HCT116 (cell line): ENCODE data around the gene APEX2. TPM values are rescaled to one million over a fixed set of nuclear protein-coding genes. Genes with fewer than 3 reads are reported as not detected.

ENCODE experiments used
- ATAC-seq: fragments of 200-7000 bp; cut with Tn5 transposase; 2 replicates; pipeline ENCODE4 v1.9.1; 2020; ENCODE audit warnings: mild to moderate bottlenecking, moderate library complexity
- BruUV-seq: library from RNA; stranded (reverse); fragments of 400-500 nt; replicated peaks from 2 replicates; lab custom pipeline; 2021; lab: Mats Ljungman, UMichigan
- CTCF ChIA-PET: fragments of 300-600 bp; sonication (Branson Sonifier 250); formaldehyde crosslinking; loops from one replicate; lab custom pipeline; 2021; ENCODE audit warnings: antibody characterized with exemption; lab: Charles Lee
- POLR2A ChIA-PET: fragments of 300-600, 350-600 bp; sonication (Branson Sonifier 250); formaldehyde crosslinking; loops from one replicate; lab custom pipeline; 2021; ENCODE audit warnings: antibody characterized with exemption; lab: Charles Lee
- RAD21 ChIA-PET, 2 experiments: fragments of 300-600 bp; sonication (Branson Sonifier 250); formaldehyde crosslinking; loops; one replicate each; lab custom pipeline; 2023; ENCODE audit warnings: low total read pairs in 2 of 2; ENCODE audit not compliant: uncharacterized antibody in 2 of 2, unreplicated experiment in 2 of 2, low non-redundant PET in 1 of 2; lab: Charles Lee
- DNase-seq: peaks from one replicate; pipeline ENCODE4 v3.0.0-alpha.2; 2010; ENCODE audit warnings: low read depth, low spot score
- H2AFZ ChIP-seq: fragments of 200-600 bp; shearing (Covaris generic), sonication (generic); 2 replicates; pipeline ENCODE4 v1.6.1; 2017; ENCODE audit warnings: low read depth, mixed run types, mixed read lengths, antibody characterized with exemption, low read length; ENCODE audit not compliant: poor library complexity, severe bottlenecking
- H3K27ac ChIP-seq: 2 replicates; pipeline ENCODE4 v1.5.1; 2012; ENCODE audit warnings: low read depth, low read length
- H3K27me3 ChIP-seq: fragments of 200-600 bp; sonication (generic); 2 replicates; pipeline ENCODE4 v1.6.1; 2016; ENCODE audit warnings: mixed run types, low read length, mixed read lengths; ENCODE audit not compliant: insufficient read depth
- H3K36me3 ChIP-seq, 2 experiments: fragments of 200-500 bp in 1 of 2; fragments of 200-600 bp in 1 of 2; sonication (Bioruptor generic) in 1 of 2; sonication (generic) in 1 of 2; 2 replicates each; pipeline versions ENCODE4 v1.5.1 to v1.6.1; 2014 to 2016; ENCODE audit warnings: low read length in 2 of 2, inconsistent platforms in 1 of 2, mixed read lengths in 1 of 2, mixed run types in 1 of 2; ENCODE audit not compliant: insufficient read depth in 2 of 2, control insufficient read depth in 1 of 2
- H3K4me1 ChIP-seq, 2 experiments: fragments of 200-600 bp in 1 of 2; sonication (generic) in 1 of 2; 2 replicates each; pipeline versions ENCODE4 v1.5.1 to v1.6.1; 2012 to 2017; ENCODE audit warnings: low read length in 2 of 2, inconsistent platforms in 1 of 2, mild to moderate bottlenecking in 1 of 2, mixed read lengths in 1 of 2, mixed run types in 1 of 2, moderate library complexity in 1 of 2; ENCODE audit not compliant: insufficient read depth in 2 of 2, control insufficient read depth in 1 of 2
- H3K4me2 ChIP-seq: fragments of 200-600 bp; sonication (generic); 2 replicates; pipeline ENCODE4 v1.6.1; 2017; ENCODE audit warnings: mixed run types, low read length, mixed read lengths
- H3K4me3 ChIP-seq, 2 experiments: fragments of 200-600 bp in 1 of 2; sonication (generic) in 1 of 2; replicated peaks in 1 of 2; 2 replicates each; pipeline ENCODE4 v1.5.1; 2011 to 2016; ENCODE audit warnings: low read length in 2 of 2, control low read depth in 1 of 2, low read depth in 1 of 2, mild to moderate bottlenecking in 1 of 2, mixed read lengths in 1 of 2, mixed run types in 1 of 2
- H3K79me2 ChIP-seq: fragments of 200-600 bp; sonication (generic); 2 replicates; pipeline ENCODE4 v1.6.1; 2017; ENCODE audit warnings: mild to moderate bottlenecking, mixed run types, low read length, moderate library complexity, mixed read lengths; ENCODE audit not compliant: insufficient read depth
- H3K9ac ChIP-seq: fragments of 200-600 bp; sonication (generic); 2 replicates; pipeline ENCODE4 v1.6.1; 2016; ENCODE audit warnings: low read length, mixed read lengths
- H3K9me2 ChIP-seq: fragments of 200-600 bp; sonication (generic), shearing (Covaris generic); 2 replicates; pipeline ENCODE4 v1.6.1; 2017; ENCODE audit warnings: mixed run types, mild to moderate bottlenecking, moderate library complexity; ENCODE audit not compliant: insufficient read depth
- H3K9me3 ChIP-seq, 2 experiments: fragments of 200-500 bp in 1 of 2; fragments of 200-600 bp in 1 of 2; sonication (Bioruptor generic) in 1 of 2; sonication (generic) in 1 of 2; 2 replicates each; pipeline ENCODE4 v1.6.1; 2014 to 2017; ENCODE audit warnings: low read length in 2 of 2, mixed read lengths in 2 of 2, inconsistent platforms in 1 of 2, low read depth in 1 of 2, mild to moderate bottlenecking in 1 of 2, mixed run types in 1 of 2, moderate library complexity in 1 of 2; ENCODE audit not compliant: control insufficient read depth in 1 of 2, insufficient read depth in 1 of 2
- H4K20me1 ChIP-seq: fragments of 200-600 bp; sonication (generic), shearing (Covaris generic); 2 replicates; pipeline ENCODE4 v1.6.1; 2017; ENCODE audit warnings: mixed run types, mild to moderate bottlenecking, moderate library complexity; ENCODE audit not compliant: insufficient read depth
- ATF3 ChIP-seq: IDR thresholded peaks from 2 replicates; pipeline ENCODE4 v1.6.1; 2012
- CTCF ChIP-seq, 3 experiments: fragments of 200-600 bp in 1 of 3; sonication (generic) in 1 of 3; IDR thresholded peaks in 2 of 3; conservative IDR thresholded peaks in 1 of 3; 2 replicates each; pipeline ENCODE4 v1.5.1; 2012 to 2017; ENCODE audit warnings: low read depth in 2 of 3, low read length in 2 of 3, antibody characterized with exemption in 1 of 3, borderline replicate concordance in 1 of 3, control low read depth in 1 of 3, mild to moderate bottlenecking in 1 of 3, mixed read lengths in 1 of 3, mixed run types in 1 of 3, moderate library complexity in 1 of 3; ENCODE audit not compliant: insufficient read depth in 1 of 3
- EGR1 ChIP-seq: IDR thresholded peaks from 2 replicates; pipeline ENCODE4 v1.6.1; 2012; ENCODE audit warnings: low read depth
- ELF1 ChIP-seq: IDR thresholded peaks from 2 replicates; pipeline ENCODE4 v1.6.1; 2012; ENCODE audit warnings: low read depth, borderline replicate concordance
- EZH2phosphoT487 ChIP-seq: fragments of 200-600 bp; IDR thresholded peaks from 2 replicates; pipeline ENCODE4 v1.6.1; 2018; ENCODE audit warnings: antibody characterized with exemption, borderline replicate concordance
- FOSL1 ChIP-seq: IDR thresholded peaks from 2 replicates; pipeline ENCODE4 v1.6.1; 2012; ENCODE audit warnings: low read depth
- MAX ChIP-seq: IDR thresholded peaks from 2 replicates; pipeline ENCODE4 v1.6.1; 2012
- POLR2AphosphoS5 ChIP-seq: IDR thresholded peaks from 2 replicates; pipeline ENCODE4 v1.6.1; 2011; ENCODE audit warnings: mild to moderate bottlenecking, low read depth, low read length, moderate library complexity
- REST ChIP-seq: IDR thresholded peaks from 2 replicates; pipeline ENCODE4 v1.6.1; 2012; ENCODE audit warnings: low read depth
- YY1 ChIP-seq: IDR thresholded peaks from 2 replicates; pipeline ENCODE4 v1.6.1; 2011; ENCODE audit warnings: low read length, low read depth, moderate library complexity, mild to moderate bottlenecking; ENCODE audit not compliant: insufficient replicate concordance; ENCODE audit errors: extremely low read depth
- ZFX ChIP-seq: fragments of 450-650 bp; IDR thresholded peaks from 2 replicates; pipeline ENCODE4 v1.6.1; 2017
- ZNF274 ChIP-seq: fragments of 200-500 bp; sonication (Bioruptor generic); IDR thresholded peaks from 2 replicates; pipeline ENCODE4 v1.6.1; 2014; ENCODE audit warnings: mild to moderate bottlenecking, low read depth, low read length, inconsistent platforms
- intact Hi-C: fragments of 100-400 bp; cut with micrococcal nuclease; formaldehyde crosslinking; loops from 2 replicates; pipeline ENCODE4 v1.10.0; 2022
- total RNA-seq: library from RNA; stranded (reverse); gene quantifications from one replicate; pipeline ENCODE4 v1.2.1, GENCODE V29; 2021; ENCODE audit not compliant: unreplicated experiment

Gene APEX2
- total RNA-seq, 1 experiment from 2014 or later: 28.2 TPM

GRCh38 chrX:54994668-54995351 is 5.4 kb upstream of the APEX2 start:
- intact Hi-C loops: no loop called here
- no peaks in the 10 kb centered on the region for H4K20me1 ChIP-seq
- peaks cover 0 to 6% of the 10 kb centered on the region in 2 experiments; a peak in 1 of 4 replicates for H3K4me1 ChIP-seq
- no peaks in the 10 kb centered on the region for H3K9me3 ChIP-seq
- H3K9ac ChIP-seq: no peak overlapping the region
- no peak overlapping the region for H2AFZ ChIP-seq
- CTCF ChIA-PET: no interaction called here
- RAD21 ChIA-PET: no interaction called here
- no peak for DNase-seq
- POLR2A ChIA-PET: no interaction called here
- H3K27me3 ChIP-seq: no peaks in the 10 kb centered on the region
- H3K36me3 ChIP-seq: no peaks in the 10 kb centered on the region
- no peak overlapping the region for H3K27ac ChIP-seq
- BruUV-seq: no TSS peak
- H3K79me2 ChIP-seq: no peaks in the 10 kb centered on the region
- no peak overlapping the region for H3K4me3 ChIP-seq
- no peak for ATAC-seq
- H3K4me2 ChIP-seq: no peak overlapping the region
- H3K9me2 ChIP-seq: no peaks in the 10 kb centered on the region
- TF ChIP-seq EZH2phosphoT487 (no peak), ELF1 (no peak), YY1 (no peak), CTCF (IDR thresholded peaks at IDR 0.05 in 2 of 3, conservative IDR thresholded peaks at IDR 0.05 in 1 of 3; ENCODE audit: borderline replicate concordance in 1 of 3, insufficient read depth in 1 of 3, low read depth in 2 of 3, low read length in 2 of 3) (no peak), EGR1 (no peak), ZFX (no peak), MAX (no peak), FOSL1 (no peak), POLR2AphosphoS5 (no peak), REST (no peak), ZNF274 (no peak), ATF3 (no peak)
